GM19193 (cell line): ENCODE results near the gene PRR12.

Source experiments
- POLR2A ChIP-seq: IDR thresholded peaks from 4 replicates; pipeline ENCODE4 v1.6.1; 2011; ENCODE audit not compliant: insufficient read depth, insufficient read length; ENCODE audit errors: extremely low read depth

PRR12 gene

GRCh38 chr19:49556412-49557398 is 34.3 kb upstream of the PRR12 start:
- no peak for TF ChIP-seq POLR2A

- TF ChIP-seq POLR2A, result no peak
Measured at GRCh38 chr19:49557641-49558325, 33.2 kb upstream of the PRR12 start.

- TF ChIP-seq POLR2A, result no peak
Measured at GRCh38 chr19:49558591-49558990, 32.4 kb upstream of the PRR12 start.

GRCh38 chr19:49559443-49559842 is 31.5 kb upstream of the PRR12 start:
- TF ChIP-seq POLR2A, result no peak

- no peak for TF ChIP-seq POLR2A
Measured at GRCh38 chr19:49559928-49560327, 31.1 kb upstream of the PRR12 start.

- no peak for TF ChIP-seq POLR2A
Measured at GRCh38 chr19:49560358-49560900, 30.6 kb upstream of the PRR12 start.

GRCh38 chr19:49564616-49565045 is 26.4 kb upstream of the PRR12 start:
- no peak for TF ChIP-seq POLR2A

- TF ChIP-seq POLR2A, result no peak
Measured at GRCh38 chr19:49565261-49565660, 25.7 kb upstream of the PRR12 start.

GRCh38 chr19:49566302-49566701 is 24.7 kb upstream of the PRR12 start:
- TF ChIP-seq POLR2A, result no peak

- no peak for TF ChIP-seq POLR2A
Measured at GRCh38 chr19:49567861-49568441, 23.0 kb upstream of the PRR12 start.

- no peak for TF ChIP-seq POLR2A
Measured at GRCh38 chr19:49570138-49570856, 20.7 kb upstream of the PRR12 start.

- TF ChIP-seq POLR2A, result no peak
Measured at GRCh38 chr19:49570997-49571676, 19.8 kb upstream of the PRR12 start.

- no peak for TF ChIP-seq POLR2A
Measured at GRCh38 chr19:49573009-49573408, 18.0 kb upstream of the PRR12 start.

GRCh38 chr19:49573425-49573824 is 17.6 kb upstream of the PRR12 start:
- TF ChIP-seq POLR2A, result no peak
